PFSK-1 (cell line): Measurements from ENCODE around the gene SLC6A9.

Experiments
- POLR2AphosphoS5 ChIP-seq: IDR thresholded peaks from 2 replicates; pipeline ENCODE4 v1.6.1; 2012; ENCODE audit warnings: low read depth, mild to moderate bottlenecking, control low read depth, low read length, moderate library complexity
- TF ChIP-seq, protein P1 (sequence below), 2 experiments: IDR thresholded peaks; 2 replicates each; pipeline versions ENCODE4 v1.6.1 to v1.8.0; 2011 to 2012; ENCODE audit warnings: low read depth in 2 of 2, low read length in 2 of 2, control low read depth in 1 of 2, inconsistent platforms in 1 of 2, mild to moderate bottlenecking in 1 of 2, moderate library complexity in 1 of 2; ENCODE audit not compliant: insufficient read depth in 1 of 2

DNA sequence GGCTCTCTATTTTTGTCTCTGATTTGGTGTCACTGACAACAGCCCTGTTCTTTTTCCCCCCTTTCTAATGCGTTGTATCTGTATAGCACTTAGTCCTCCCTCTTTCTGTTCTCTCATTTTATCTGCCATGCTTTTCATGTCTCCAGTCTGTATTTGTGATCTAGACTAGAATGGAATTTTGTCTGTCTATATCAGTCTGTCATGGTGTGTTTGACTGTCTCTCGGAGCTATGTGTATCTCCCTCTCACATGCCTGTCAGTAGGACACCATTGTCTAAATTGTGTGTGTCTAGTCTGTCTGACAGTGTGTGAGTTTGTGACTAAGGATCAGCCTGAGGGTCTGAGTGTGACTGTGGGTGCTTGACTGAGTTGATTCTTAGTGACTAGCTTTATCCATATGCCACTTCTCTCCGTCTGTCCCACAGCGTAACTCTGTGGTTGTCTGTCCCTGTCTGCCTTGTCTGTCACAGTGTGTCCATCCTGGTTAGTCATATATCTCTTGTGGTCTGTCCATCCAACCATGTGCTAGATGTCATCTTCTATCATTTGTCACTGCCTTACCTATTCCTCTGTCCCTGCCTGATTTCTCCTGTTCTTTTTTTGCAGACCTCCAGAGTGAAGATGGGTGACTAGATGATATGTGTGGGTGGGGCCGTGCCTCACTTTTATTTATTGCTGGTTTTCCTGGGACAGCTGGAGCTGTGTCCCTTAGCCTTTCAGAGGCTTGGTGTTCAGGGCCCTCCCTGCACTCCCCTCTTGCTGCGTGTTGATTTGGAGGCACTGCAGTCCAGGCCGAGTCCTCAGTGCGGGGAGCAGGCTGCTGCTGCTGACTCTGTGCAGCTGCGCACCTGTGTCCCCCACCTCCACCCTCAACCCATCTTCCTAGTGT, 53.6 kb downstream of the SLC6A9 start:
- TF ChIP-seq POLR2AphosphoS5: no peak
- TF ChIP-seq, protein P1, sequence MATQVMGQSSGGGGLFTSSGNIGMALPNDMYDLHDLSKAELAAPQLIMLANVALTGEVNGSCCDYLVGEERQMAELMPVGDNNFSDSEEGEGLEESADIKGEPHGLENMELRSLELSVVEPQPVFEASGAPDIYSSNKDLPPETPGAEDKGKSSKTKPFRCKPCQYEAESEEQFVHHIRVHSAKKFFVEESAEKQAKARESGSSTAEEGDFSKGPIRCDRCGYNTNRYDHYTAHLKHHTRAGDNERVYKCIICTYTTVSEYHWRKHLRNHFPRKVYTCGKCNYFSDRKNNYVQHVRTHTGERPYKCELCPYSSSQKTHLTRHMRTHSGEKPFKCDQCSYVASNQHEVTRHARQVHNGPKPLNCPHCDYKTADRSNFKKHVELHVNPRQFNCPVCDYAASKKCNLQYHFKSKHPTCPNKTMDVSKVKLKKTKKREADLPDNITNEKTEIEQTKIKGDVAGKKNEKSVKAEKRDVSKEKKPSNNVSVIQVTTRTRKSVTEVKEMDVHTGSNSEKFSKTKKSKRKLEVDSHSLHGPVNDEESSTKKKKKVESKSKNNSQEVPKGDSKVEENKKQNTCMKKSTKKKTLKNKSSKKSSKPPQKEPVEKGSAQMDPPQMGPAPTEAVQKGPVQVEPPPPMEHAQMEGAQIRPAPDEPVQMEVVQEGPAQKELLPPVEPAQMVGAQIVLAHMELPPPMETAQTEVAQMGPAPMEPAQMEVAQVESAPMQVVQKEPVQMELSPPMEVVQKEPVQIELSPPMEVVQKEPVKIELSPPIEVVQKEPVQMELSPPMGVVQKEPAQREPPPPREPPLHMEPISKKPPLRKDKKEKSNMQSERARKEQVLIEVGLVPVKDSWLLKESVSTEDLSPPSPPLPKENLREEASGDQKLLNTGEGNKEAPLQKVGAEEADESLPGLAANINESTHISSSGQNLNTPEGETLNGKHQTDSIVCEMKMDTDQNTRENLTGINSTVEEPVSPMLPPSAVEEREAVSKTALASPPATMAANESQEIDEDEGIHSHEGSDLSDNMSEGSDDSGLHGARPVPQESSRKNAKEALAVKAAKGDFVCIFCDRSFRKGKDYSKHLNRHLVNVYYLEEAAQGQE (IDR thresholded peaks at IDR 0.05; ENCODE audit: insufficient read depth in 1 of 2, low read depth in 2 of 2, low read length in 2 of 2): no peak
